Measurements from ENCODE around the gene SPRYD3.

Gene SPRYD3

GRCh38 chr12:53065975-53066931, 12.9 kb downstream of the SPRYD3 start:
- H3K4me3 ChIP-seq (ENCODE audit: insufficient read depth, low read length, poor library complexity, severe bottlenecking) = no peak overlapping the region
- no peaks in the 10 kb centered on the region for H3K36me3 ChIP-seq (ENCODE audit: low read length)
- H3K79me2 ChIP-seq (ENCODE audit: insufficient read depth, low read length) = no peaks in the 10 kb centered on the region
- no peak overlapping the region for H2AFZ ChIP-seq (ENCODE audit: low read depth, low read length, severe bottlenecking)
- H4K20me1 ChIP-seq (ENCODE audit: low read depth, low read length) = no peaks in the 10 kb centered on the region
- TF ChIP-seq CTCF (IDR thresholded peaks at IDR 0.05; ENCODE audit: insufficient read depth, low read length, poor library complexity, severe bottlenecking) (peak; percentile 80), EZH2phosphoT487 (conservative IDR thresholded peaks at IDR 0.05; ENCODE audit: low read length) (no peak)
- H3F3A ChIP-seq (ENCODE audit: insufficient read depth) = no peaks in the 10 kb centered on the region
- H3K27ac ChIP-seq (ENCODE audit: low read depth, low read length) = no peak overlapping the region
- no peaks in the 10 kb centered on the region for H3K27me3 ChIP-seq (ENCODE audit: low read length)
- no peaks in the 10 kb centered on the region for H3K9me2 ChIP-seq (replicated peaks; ENCODE audit: insufficient read depth, low read length)
- H3K9me3 ChIP-seq (ENCODE audit: insufficient read depth, low read length) = no peaks in the 10 kb centered on the region
- no peak overlapping the region for H3K4me2 ChIP-seq (ENCODE audit: low read depth, low read length, poor library complexity, severe bottlenecking)
- H3K9ac ChIP-seq (ENCODE audit: low read length) = no peak overlapping the region; the same call in 1 of the 2 replicates

- Histone ChIP-seq H3K9ac (ENCODE audit: low read length) (no peak overlapping the region), H3K79me2 (ENCODE audit: insufficient read depth, low read length) (no peaks in the 10 kb centered on the region), H3K4me2 (ENCODE audit: low read depth, low read length, poor library complexity, severe bottlenecking) (no peak overlapping the region), H3K4me3 (ENCODE audit: insufficient read depth, low read length, poor library complexity, severe bottlenecking) (no peak overlapping the region), H3F3A (ENCODE audit: insufficient read depth) (no peaks in the 10 kb centered on the region), H4K20me1 (ENCODE audit: low read depth, low read length) (no peaks in the 10 kb centered on the region), H3K9me2 (replicated peaks; ENCODE audit: insufficient read depth, low read length) (no peaks in the 10 kb centered on the region), H3K27ac (ENCODE audit: low read depth, low read length) (no peak overlapping the region), H3K9me3 (ENCODE audit: insufficient read depth, low read length) (no peaks in the 10 kb centered on the region), H3K36me3 (ENCODE audit: low read length) (no peaks in the 10 kb centered on the region), H3K27me3 (ENCODE audit: low read length) (no peaks in the 10 kb centered on the region), H2AFZ (ENCODE audit: low read depth, low read length, severe bottlenecking) (no peak overlapping the region)
- TF ChIP-seq EZH2phosphoT487 (conservative IDR thresholded peaks at IDR 0.05; ENCODE audit: low read length) (no peak), CTCF (IDR thresholded peaks at IDR 0.05; ENCODE audit: insufficient read depth, low read length, poor library complexity, severe bottlenecking) (no peak)
Observed at GRCh38 chr12:53065470-53065869, 13.7 kb downstream of the SPRYD3 start.

GRCh38 chr12:53064613-53065436, 14.4 kb downstream of the SPRYD3 start:
- H2AFZ ChIP-seq (ENCODE audit: low read depth, low read length, severe bottlenecking) = no peak overlapping the region
- H3K4me3 ChIP-seq (ENCODE audit: insufficient read depth, low read length, poor library complexity, severe bottlenecking) = no peak overlapping the region
- no peaks in the 10 kb centered on the region for H3K79me2 ChIP-seq (ENCODE audit: insufficient read depth, low read length)
- H3F3A ChIP-seq (ENCODE audit: insufficient read depth) = no peaks in the 10 kb centered on the region
- H4K20me1 ChIP-seq (ENCODE audit: low read depth, low read length) = no peaks in the 10 kb centered on the region
- no peaks in the 10 kb centered on the region for H3K9me2 ChIP-seq (replicated peaks; ENCODE audit: insufficient read depth, low read length)
- H3K36me3 ChIP-seq (ENCODE audit: low read length) = no peaks in the 10 kb centered on the region
- H3K4me2 ChIP-seq (ENCODE audit: low read depth, low read length, poor library complexity, severe bottlenecking) = no peak overlapping the region
- no peaks in the 10 kb centered on the region for H3K9me3 ChIP-seq (ENCODE audit: insufficient read depth, low read length)
- H3K9ac ChIP-seq (ENCODE audit: low read length) = no peak overlapping the region
- no peaks in the 10 kb centered on the region for H3K27me3 ChIP-seq (ENCODE audit: low read length)
- no peak for TF ChIP-seq CTCF (IDR thresholded peaks at IDR 0.05; ENCODE audit: insufficient read depth, low read length, poor library complexity, severe bottlenecking)
- no peak for TF ChIP-seq EZH2phosphoT487 (conservative IDR thresholded peaks at IDR 0.05; ENCODE audit: low read length)
- no peak overlapping the region for H3K27ac ChIP-seq (ENCODE audit: low read depth, low read length)
